Hepatocyte (in vitro differentiated cells): ENCODE data around the gene PPARA. TPM values are rescaled to one million over a fixed set of nuclear protein-coding genes. Genes with fewer than 3 reads are reported as not detected.

Source experiments
- DNase-seq: peaks from one replicate; pipeline ENCODE4 v3.0.0-alpha.2; 2016; ENCODE audit warnings: low spot score
- H2AFZ ChIP-seq: fragments of 200-600 bp; sonication (generic); 2 replicates; pipeline ENCODE4 v1.6.0; 2016; ENCODE audit warnings: antibody characterized with exemption, mild to moderate bottlenecking
- H3K27ac ChIP-seq: fragments of 200-600 bp; sonication (generic); 2 replicates; pipeline ENCODE4 v1.5.1; 2016; ENCODE audit warnings: mild to moderate bottlenecking
- H3K27me3 ChIP-seq: fragments of 200-600 bp; sonication (generic); 2 replicates; pipeline ENCODE4 v1.6.1; 2016
- H3K36me3 ChIP-seq: fragments of 200-600 bp; sonication (generic); replicated peaks from 2 replicates; pipeline ENCODE4 v1.5.1; 2016; ENCODE audit warnings: low read depth; ENCODE audit not compliant: insufficient read depth
- H3K4me1 ChIP-seq: fragments of 200-600 bp; sonication (generic); 2 replicates; pipeline ENCODE4 v1.5.1; 2016; ENCODE audit warnings: mild to moderate bottlenecking, moderate library complexity; ENCODE audit not compliant: insufficient read depth
- H3K4me2 ChIP-seq: fragments of 200-600 bp; sonication (generic); 2 replicates; pipeline ENCODE4 v1.6.0; 2016
- H3K4me3 ChIP-seq: fragments of 200-600 bp; sonication (generic); 2 replicates; pipeline ENCODE4 v1.5.1; 2016; ENCODE audit warnings: mild to moderate bottlenecking
- H3K79me2 ChIP-seq: fragments of 200-600 bp; sonication (generic); 2 replicates; pipeline ENCODE4 v1.6.0; 2017; ENCODE audit warnings: mild to moderate bottlenecking
- H3K9me2 ChIP-seq: fragments of 200-600 bp; sonication (generic); replicated peaks from 2 replicates; pipeline ENCODE4 v1.6.0; 2017; ENCODE audit warnings: mild to moderate bottlenecking; ENCODE audit not compliant: insufficient read depth
- H3K9me3 ChIP-seq: fragments of 200-600 bp; sonication (generic); 2 replicates; pipeline ENCODE4 v1.5.1; 2016; ENCODE audit warnings: low read depth, mild to moderate bottlenecking
- H4K20me1 ChIP-seq: fragments of 200-600 bp; sonication (generic); 2 replicates; pipeline ENCODE4 v1.6.0; 2016; ENCODE audit warnings: mild to moderate bottlenecking; ENCODE audit not compliant: insufficient read depth, poor library complexity, severe bottlenecking
- EZH2 ChIP-seq: fragments of 200-600 bp; sonication (generic); IDR thresholded peaks from 2 replicates; pipeline ENCODE4 v1.6.1; 2016; ENCODE audit warnings: antibody characterized with exemption, mild to moderate bottlenecking, borderline replicate concordance
- EZH2phosphoT487 ChIP-seq: fragments of 200-600 bp; sonication (generic); IDR thresholded peaks from one replicate; pipeline ENCODE4 v1.6.1; 2018; ENCODE audit warnings: antibody characterized with exemption, mild to moderate bottlenecking, low read depth, moderate library complexity; ENCODE audit not compliant: unreplicated experiment, severe bottlenecking
- WGBS: methylation state at CpG from one replicate; pipeline ENCODE4 v1.1.6; 2016; ENCODE audit warnings: low lambda C conversion rate; ENCODE audit errors: missing lambda C conversion rate; 5-methylcytosine and 5-hydroxymethylcytosine counted together
- polyA plus RNA-seq: library from polyadenylated mRNA; unstranded; fragments of >200 nt; fragmentation: Nextera tagmentation; extraction: Ambion mirVana; gene quantifications from 2 replicates; pipeline ENCODE4 v1.2.1, GENCODE V29; 2016
- total RNA-seq: library from RNA; depleted of rRNA; stranded (reverse); fragments of >200 nt; gene quantifications from 2 replicates; pipeline ENCODE4 v1.2.3, GENCODE V29; 2014
- TF ChIP-seq, protein P1 (sequence below): fragments of 200-600 bp; sonication (generic); IDR thresholded peaks from 2 replicates; pipeline ENCODE4 v1.5.1; 2016; ENCODE audit warnings: antibody characterized with exemption, mild to moderate bottlenecking; ENCODE audit not compliant: poor library complexity

The PPARA gene
- total and polyA plus RNA-seq, 2 experiments from 2014 or later: 13.7 to 31.0 TPM

DNA sequence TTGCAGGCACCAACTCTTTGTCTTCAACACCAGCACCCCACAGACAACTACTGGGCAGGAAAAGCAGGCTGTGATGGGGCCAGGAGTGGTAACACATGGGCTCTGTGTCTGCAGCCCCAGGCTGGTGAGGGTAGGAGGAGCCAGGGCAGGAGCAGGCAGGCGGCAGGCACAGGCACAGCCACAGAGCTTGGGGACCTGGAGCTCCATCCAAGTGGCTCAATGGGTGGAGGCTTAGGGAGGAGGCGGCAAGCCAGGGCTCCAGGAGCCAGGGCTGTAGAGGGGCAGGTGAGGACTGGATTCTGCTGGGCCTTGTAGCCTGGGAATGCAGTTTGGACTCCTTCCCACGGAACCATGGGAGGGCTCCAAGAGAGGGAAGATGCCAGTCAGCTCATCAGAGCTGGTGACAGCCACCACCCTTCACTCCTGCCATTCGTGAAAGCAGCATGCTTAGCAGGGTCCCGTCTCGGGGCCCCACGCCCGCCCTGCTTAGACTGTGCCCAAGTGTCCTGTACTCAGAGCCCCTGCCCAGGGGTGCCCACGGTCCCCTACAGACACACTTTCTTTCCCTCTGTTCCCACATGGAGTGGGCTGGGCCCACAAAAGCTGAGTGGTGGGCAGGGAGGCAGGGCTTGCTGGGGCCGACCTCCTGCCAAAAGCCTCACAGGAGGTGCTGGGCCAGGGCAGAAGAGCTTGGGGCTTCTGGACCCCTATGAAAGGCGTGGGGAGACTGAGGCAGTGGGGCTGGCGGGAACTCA is 129.9 kb downstream of the PPARA start:
- Histone ChIP-seq H3K36me3 (no peaks in the 10 kb centered on the region), H3K9me3 (no peaks in the 10 kb centered on the region), H3K4me1 (no peaks in the 10 kb centered on the region), H3K4me2 (no peak overlapping the region), H3K79me2 (no peaks in the 10 kb centered on the region), H3K27ac (no peak overlapping the region), H3K27me3 (no peaks in the 10 kb centered on the region), H2AFZ (no peak overlapping the region), H3K4me3 (no peak overlapping the region), H4K20me1 (no peaks in the 10 kb centered on the region), H3K9me2 (no peaks in the 10 kb centered on the region)
- no peak for DNase-seq
- WGBS: 96% methylated on average over 11 of the region's 12 CpGs
- TF ChIP-seq, protein P1, sequence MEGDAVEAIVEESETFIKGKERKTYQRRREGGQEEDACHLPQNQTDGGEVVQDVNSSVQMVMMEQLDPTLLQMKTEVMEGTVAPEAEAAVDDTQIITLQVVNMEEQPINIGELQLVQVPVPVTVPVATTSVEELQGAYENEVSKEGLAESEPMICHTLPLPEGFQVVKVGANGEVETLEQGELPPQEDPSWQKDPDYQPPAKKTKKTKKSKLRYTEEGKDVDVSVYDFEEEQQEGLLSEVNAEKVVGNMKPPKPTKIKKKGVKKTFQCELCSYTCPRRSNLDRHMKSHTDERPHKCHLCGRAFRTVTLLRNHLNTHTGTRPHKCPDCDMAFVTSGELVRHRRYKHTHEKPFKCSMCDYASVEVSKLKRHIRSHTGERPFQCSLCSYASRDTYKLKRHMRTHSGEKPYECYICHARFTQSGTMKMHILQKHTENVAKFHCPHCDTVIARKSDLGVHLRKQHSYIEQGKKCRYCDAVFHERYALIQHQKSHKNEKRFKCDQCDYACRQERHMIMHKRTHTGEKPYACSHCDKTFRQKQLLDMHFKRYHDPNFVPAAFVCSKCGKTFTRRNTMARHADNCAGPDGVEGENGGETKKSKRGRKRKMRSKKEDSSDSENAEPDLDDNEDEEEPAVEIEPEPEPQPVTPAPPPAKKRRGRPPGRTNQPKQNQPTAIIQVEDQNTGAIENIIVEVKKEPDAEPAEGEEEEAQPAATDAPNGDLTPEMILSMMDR: no peak
- TF ChIP-seq EZH2 (no peak), EZH2phosphoT487 (no peak)

DNA sequence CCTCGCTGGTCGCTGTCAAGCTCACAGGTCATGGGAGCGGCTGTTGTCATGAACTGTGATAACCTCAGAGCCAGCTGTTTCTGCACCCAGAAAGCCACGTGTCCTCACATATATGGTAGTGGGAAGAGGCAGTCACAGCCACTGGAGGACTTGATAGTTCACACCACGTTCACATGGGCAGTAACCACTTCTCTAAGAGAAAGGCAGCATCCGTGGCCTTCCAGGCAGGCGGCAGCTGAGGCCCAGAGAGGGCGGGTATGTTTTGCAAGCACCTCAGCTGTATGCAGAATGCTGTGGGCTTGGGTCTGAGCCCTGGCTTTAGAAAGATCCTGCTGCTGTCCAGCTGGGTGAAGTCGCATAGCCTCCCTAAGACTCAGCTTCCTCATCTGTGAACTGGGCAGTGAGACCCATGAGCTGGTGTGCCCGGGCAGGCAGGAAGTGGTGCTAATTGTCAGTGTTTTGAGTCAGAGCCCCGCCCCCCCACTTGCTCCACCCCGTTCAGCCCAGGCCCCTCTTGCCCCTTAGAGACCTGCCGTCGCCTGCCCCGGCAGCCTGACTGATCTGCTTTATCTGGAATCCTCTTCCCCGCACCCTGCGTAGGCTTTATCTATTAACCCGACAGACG is 130.8 kb downstream of the PPARA start:
- H3K36me3 ChIP-seq: no peaks in the 10 kb centered on the region
- TF ChIP-seq EZH2: no peak
- TF ChIP-seq, protein P1: no peak
- TF ChIP-seq EZH2phosphoT487: no peak
- no peak overlapping the region for H2AFZ ChIP-seq
- no peaks in the 10 kb centered on the region for H3K79me2 ChIP-seq
- 93% methylated on average over 19 of the region's 19 CpGs for WGBS
- H3K4me2 ChIP-seq: no peak overlapping the region
- H3K9me2 ChIP-seq: no peaks in the 10 kb centered on the region
- H3K4me1 ChIP-seq: no peaks in the 10 kb centered on the region
- no peaks in the 10 kb centered on the region for H4K20me1 ChIP-seq
- no peak for DNase-seq
- no peak overlapping the region for H3K4me3 ChIP-seq
- H3K9me3 ChIP-seq: no peaks in the 10 kb centered on the region
- no peaks in the 10 kb centered on the region for H3K27me3 ChIP-seq
- H3K27ac ChIP-seq: no peak overlapping the region

DNA sequence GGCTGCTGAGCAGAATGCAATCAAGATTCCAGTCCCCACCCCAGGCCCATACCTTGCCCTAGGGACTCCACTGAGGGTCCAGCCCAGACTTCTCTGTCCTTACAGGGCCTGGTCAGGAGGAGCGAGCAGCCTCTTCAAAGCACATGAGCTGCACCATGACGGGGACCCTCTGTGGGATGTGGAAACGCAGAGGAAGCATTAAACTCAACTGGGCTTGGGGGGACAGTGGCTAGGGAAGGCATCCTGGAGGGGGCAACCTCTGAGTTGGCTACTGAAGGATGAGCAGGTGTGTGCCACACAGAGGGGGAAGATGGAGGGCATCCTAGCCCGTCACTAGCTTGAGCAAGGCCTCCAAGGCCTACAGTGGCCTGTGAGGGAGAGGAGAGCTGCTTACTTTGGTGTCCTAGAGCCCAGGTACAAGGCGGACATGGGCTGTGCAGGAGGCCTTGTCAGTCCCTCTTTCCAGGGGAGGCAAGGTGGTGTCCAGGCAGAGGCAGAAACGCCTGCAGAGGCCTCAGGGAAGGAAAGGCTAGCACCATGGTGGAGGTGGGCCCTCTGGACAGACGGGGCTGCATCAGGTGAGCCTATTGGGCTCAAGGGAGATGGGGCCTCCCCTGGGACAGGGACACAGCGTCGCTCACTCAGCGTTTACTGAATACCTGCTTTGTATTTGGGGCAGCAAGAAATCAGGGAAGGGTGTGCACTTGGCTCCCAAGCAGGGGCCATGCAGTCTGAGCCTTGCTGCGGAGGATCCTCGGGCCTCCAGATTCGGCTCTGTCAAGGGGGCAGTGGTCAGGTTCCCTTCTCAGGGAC is 131.7 kb downstream of the PPARA start:
- H3K27me3 ChIP-seq: no peaks in the 10 kb centered on the region
- no peak for DNase-seq
- H3K4me3 ChIP-seq: no peak overlapping the region
- no peaks in the 10 kb centered on the region for H3K4me1 ChIP-seq
- no peak overlapping the region for H2AFZ ChIP-seq
- no peaks in the 10 kb centered on the region for H3K9me2 ChIP-seq
- H4K20me1 ChIP-seq: no peaks in the 10 kb centered on the region
- H3K9me3 ChIP-seq: no peaks in the 10 kb centered on the region
- H3K36me3 ChIP-seq: no peaks in the 10 kb centered on the region
- 95% methylated on average over 13 of the region's 13 CpGs for WGBS
- TF ChIP-seq EZH2phosphoT487 (no peak), EZH2 (no peak)
- TF ChIP-seq, protein P1: no peak
- no peak overlapping the region for H3K4me2 ChIP-seq
- no peaks in the 10 kb centered on the region for H3K79me2 ChIP-seq
- no peak overlapping the region for H3K27ac ChIP-seq
